ENCODE results near the gene RABGGTA.
"Not testable (repeated sequence)": the region's sequence is repeated elsewhere in the genome, so short reads cannot be mapped to it uniquely, and the experiment has no call there.

DNA sequence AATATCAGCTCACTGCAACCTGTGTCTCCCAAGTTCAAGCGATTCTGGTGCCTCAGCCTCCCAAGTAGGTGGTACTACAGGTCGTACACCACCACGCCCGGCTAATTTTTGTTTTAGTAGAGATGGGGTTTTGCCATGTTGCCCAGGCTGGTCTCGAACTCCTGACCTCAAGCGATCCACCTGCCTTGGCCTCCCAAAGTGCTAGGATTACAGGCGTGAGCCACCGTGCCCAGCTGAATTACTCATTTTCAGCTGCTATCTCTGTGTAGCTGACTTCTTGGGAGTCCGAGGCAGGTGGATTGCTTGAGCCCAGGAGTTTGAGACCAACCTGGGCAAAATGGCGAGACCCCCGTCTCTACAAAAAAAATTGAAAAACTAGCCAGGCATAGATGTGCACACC is 26.0 kb downstream of the RABGGTA start:
- TF ChIP-seq POLR2A (IDR thresholded peaks at IDR 0.05; ENCODE audit: low read depth, low read length); POLR2AphosphoS5 (IDR thresholded peaks at IDR 0.05; ENCODE audit: low read depth, low read length); TAF1 (IDR thresholded peaks at IDR 0.05; ENCODE audit: borderline replicate concordance, low read depth, low read length): not testable (repeated sequence)
